ENCODE results near the gene SPACA1.

- no peak for TF ChIP-seq CTCF (IDR thresholded peaks at IDR 0.05)
- no peak for TF ChIP-seq POLR2AphosphoS5 (IDR thresholded peaks at IDR 0.05)
- no peak for TF ChIP-seq POLR2A (IDR thresholded peaks at IDR 0.05)
Measured at GRCh38 chr6:88008411-88008810, 39.2 kb upstream of the SPACA1 start.

All from suprapubic skin (tissue), 4 donors.